Inflammatory macrophage treated with lipopolysaccharide for 4 hours (primary cell): ENCODE data around the gene CIB4.

ENCODE experiments used
- DNase-seq: peaks from one replicate; pipeline ENCODE4 v3.0.0-alpha.2; 2020

The CIB4 gene

GRCh38 chr2:26619521-26619951 lies 21.6 kb downstream of the CIB4 start:
- peak; percentile 49 for DNase-seq

- no peak for DNase-seq
Observed at GRCh38 chr2:26619096-26619495, 22.1 kb downstream of the CIB4 start.

GRCh38 chr2:26618611-26619010 lies 22.6 kb downstream of the CIB4 start:
- no peak for DNase-seq

GRCh38 chr2:26617588-26618083 lies 23.5 kb downstream of the CIB4 start:
- no peak for DNase-seq

- DNase-seq = no peak
Observed at GRCh38 chr2:26616706-26617587, 24.2 kb downstream of the CIB4 start.

- DNase-seq = no peak
Observed at GRCh38 chr2:26615860-26616705, 25.1 kb downstream of the CIB4 start.

- no peak for DNase-seq
Observed at GRCh38 chr2:26615336-26615859, 25.8 kb downstream of the CIB4 start.

- DNase-seq = no peak
Observed at GRCh38 chr2:26614216-26615138, 26.7 kb downstream of the CIB4 start.

GRCh38 chr2:26613241-26614215 lies 27.6 kb downstream of the CIB4 start:
- DNase-seq = no peak

- DNase-seq = peak; percentile 13
Observed at GRCh38 chr2:26612522-26613240, 28.5 kb downstream of the CIB4 start.

- no peak for DNase-seq
Observed at GRCh38 chr2:26612034-26612433, 29.1 kb downstream of the CIB4 start.

GRCh38 chr2:26610504-26611335 lies 30.4 kb downstream of the CIB4 start:
- DNase-seq = no peak

GRCh38 chr2:26609839-26610277 lies 31.3 kb downstream of the CIB4 start:
- DNase-seq = no peak

GRCh38 chr2:26609205-26609631 lies 31.9 kb downstream of the CIB4 start:
- no peak for DNase-seq

GRCh38 chr2:26608557-26608956 lies 32.6 kb downstream of the CIB4 start:
- DNase-seq = no peak

GRCh38 chr2:26607698-26608097 lies 33.5 kb downstream of the CIB4 start:
- DNase-seq = no peak

GRCh38 chr2:26606847-26607190 lies 34.3 kb downstream of the CIB4 start:
- no peak for DNase-seq

GRCh38 chr2:26605999-26606846 lies 34.9 kb downstream of the CIB4 start:
- no peak for DNase-seq
